AG04449 (cell line): ENCODE measurements around the gene PSMA5.
"Not testable (repeated sequence)": the region's sequence is repeated elsewhere in the genome, so short reads cannot be mapped to it uniquely, and the experiment has no call there.

Experiments used
- CTCF ChIA-PET: fragments of 350-600 bp; formaldehyde crosslinking; extraction: SDS; loops from one replicate; lab custom pipeline; 2021; ENCODE audit warnings: antibody characterized with exemption; lab: Yijun Ruan, JAX
- POLR2A ChIA-PET: fragments of 400-600, 350-600 bp; formaldehyde crosslinking; extraction: SDS; loops from one replicate; lab custom pipeline; 2020; ENCODE audit warnings: antibody characterized with exemption, inconsistent platforms; lab: Yijun Ruan, JAX
- DNase-seq: peaks from one replicate; pipeline ENCODE4 v3.0.0-alpha.2; 2010; ENCODE audit warnings: low read depth, low spot score
- H3K4me3 ChIP-seq: 2 replicates; pipeline ENCODE4 v1.5.1; 2011; ENCODE audit warnings: low read depth, mild to moderate bottlenecking, control low read depth, low read length
- TF ChIP-seq, protein P1 (sequence below): IDR thresholded peaks from one replicate; pipeline ENCODE4 v1.5.1; 2011; ENCODE audit warnings: mild to moderate bottlenecking, moderate library complexity, low read length, control low read depth, inconsistent platforms; ENCODE audit not compliant: insufficient read depth; ENCODE audit errors: missing control alignments

Gene PSMA5

DNA sequence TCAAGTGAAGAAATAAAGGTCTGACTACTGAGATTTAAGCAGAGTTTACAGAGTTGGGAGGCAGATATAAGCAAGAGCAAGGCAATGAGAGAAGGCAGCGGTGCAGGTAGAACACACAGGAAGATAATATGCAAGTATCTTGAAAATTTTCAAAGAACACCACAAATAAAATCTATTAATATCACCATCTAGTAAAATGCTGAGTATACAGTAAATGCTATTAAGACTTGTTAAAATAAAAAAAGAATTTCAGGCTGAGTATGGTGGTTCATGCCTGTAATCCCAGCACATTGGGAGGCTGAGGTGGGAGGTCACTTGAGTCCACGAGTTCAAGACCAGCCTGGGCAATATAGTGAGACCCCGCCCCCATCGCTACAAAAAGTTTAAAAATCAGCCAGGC is 48.5 kb downstream of the PSMA5 start:
- ChIA-PET POLR2A (no interaction called here), CTCF (interaction anchor here (0.7 to 3.1 kb wide), 3 partner anchors 23 to 155 kb away, joined by 3 to 19 read pairs (median 3); no protein-coding TSS in a partner anchor)
- H3K4me3 ChIP-seq = no peak overlapping the region
- no peak for DNase-seq
- TF ChIP-seq, protein P1, sequence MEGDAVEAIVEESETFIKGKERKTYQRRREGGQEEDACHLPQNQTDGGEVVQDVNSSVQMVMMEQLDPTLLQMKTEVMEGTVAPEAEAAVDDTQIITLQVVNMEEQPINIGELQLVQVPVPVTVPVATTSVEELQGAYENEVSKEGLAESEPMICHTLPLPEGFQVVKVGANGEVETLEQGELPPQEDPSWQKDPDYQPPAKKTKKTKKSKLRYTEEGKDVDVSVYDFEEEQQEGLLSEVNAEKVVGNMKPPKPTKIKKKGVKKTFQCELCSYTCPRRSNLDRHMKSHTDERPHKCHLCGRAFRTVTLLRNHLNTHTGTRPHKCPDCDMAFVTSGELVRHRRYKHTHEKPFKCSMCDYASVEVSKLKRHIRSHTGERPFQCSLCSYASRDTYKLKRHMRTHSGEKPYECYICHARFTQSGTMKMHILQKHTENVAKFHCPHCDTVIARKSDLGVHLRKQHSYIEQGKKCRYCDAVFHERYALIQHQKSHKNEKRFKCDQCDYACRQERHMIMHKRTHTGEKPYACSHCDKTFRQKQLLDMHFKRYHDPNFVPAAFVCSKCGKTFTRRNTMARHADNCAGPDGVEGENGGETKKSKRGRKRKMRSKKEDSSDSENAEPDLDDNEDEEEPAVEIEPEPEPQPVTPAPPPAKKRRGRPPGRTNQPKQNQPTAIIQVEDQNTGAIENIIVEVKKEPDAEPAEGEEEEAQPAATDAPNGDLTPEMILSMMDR = no peak

DNA sequence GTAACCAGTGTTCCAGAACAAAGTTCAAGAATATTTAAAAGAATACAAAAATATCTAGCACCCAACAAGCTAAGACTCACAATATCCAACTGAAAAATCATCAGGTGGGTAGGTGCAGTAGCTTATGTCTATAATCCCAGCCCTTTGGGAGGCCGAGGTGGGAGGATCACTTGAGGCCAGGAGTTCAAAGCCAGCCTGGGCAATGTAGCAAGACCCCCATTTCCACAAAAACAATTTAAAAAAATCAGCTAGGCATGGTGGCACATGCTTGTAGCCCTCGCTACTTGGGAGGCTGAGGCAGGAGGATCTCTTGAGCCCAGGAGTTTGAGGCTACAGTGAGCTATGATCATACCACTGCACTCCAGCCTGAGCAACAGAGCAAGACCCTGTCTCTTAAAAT is 52.6 kb downstream of the PSMA5 start:
- CTCF ChIA-PET = interaction anchor here (1.2 to 2.4 kb wide), 3 partner anchors 9 to 158 kb away, joined by 3 to 10 read pairs (median 8); partner anchors contain the start of gene SORT1
- DNase-seq, POLR2A ChIA-PET: not testable (repeated sequence)

DNA sequence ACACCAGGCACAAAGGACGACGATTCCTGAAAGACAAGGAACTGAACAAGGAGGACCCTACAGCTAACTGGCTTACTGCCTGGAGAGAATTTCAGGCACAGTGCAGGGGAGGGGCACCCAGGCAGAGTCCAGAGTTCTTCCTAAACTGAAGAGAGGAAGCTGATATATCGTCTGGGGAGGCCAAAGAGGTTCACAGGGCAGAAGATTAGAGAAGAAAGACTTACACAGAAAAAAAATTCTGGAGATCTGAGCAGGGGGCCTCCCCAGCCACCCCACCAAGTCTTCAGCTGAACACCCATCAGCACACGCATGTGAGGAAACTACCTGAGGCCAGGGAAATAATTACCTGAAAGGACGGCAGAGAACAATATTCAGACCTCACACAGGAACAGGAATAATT is 53.1 kb downstream of the PSMA5 start:
- ChIA-PET CTCF (interaction anchor here (2.2 to 2.4 kb wide), 2 partner anchors 9 to 25 kb away, joined by 8 to 10 read pairs; partner anchors contain the start of gene SORT1), POLR2A (no interaction called here)
- TF ChIP-seq, protein P1 = no peak
- DNase-seq = no peak
- no peak overlapping the region for H3K4me3 ChIP-seq

More for the DNA sequence above, 52.6 kb downstream of the PSMA5 start:
- not testable (repeated sequence) for H3K4me3 ChIP-seq

DNA sequence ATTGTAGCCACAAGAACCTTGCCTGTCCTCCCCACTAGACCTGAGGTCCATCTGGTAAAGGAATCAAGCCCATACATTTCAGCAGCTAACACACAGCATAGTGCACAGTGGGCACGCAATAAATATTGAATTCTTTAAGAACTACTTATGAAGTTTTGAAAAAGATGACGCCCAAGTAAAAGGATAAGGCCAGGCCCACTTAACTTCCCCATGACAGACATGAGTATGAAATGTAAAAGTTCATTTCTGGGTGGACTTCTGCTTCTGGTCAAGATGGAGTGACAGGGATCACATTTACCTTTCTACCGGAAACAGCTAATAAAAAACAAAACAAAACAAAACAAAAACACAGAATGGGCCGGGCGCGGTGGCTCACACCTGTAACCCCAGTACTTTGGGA is 54.0 kb downstream of the PSMA5 start:
- CTCF ChIA-PET = interaction anchor here (1.7 to 2.4 kb wide), 3 partner anchors 10 to 108 kb away, joined by 6 to 10 read pairs (median 8); partner anchors contain the start of gene SORT1
- no peak for DNase-seq
- no peak overlapping the region for H3K4me3 ChIP-seq
- TF ChIP-seq, protein P1 = no peak
- POLR2A ChIA-PET = interaction anchor here (0.6 kb wide), 1 partner anchor 271 kb away, joined by 5 read pairs; no protein-coding TSS in a partner anchor

DNA sequence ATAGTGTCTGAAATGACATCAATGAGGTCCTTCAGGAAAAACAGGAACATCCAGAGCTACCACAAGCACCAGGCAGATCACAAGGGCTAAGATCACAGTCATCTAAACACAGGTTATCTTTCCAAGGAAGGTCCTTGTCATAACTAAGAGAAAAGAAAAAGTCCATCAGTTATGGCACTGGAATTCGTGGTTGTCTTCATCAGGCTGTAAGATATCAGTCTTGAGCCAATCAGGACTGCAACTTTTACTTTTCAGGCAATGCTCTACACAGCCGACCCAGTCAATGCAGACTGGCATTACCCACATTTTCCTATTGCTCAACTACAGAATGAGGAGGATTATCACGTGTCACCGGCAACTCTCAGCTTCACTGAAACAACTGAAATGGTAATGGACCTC is 54.9 kb downstream of the PSMA5 start:
- peak overlapping the region; percentile 37 for H3K4me3 ChIP-seq
- DNase-seq = no peak
- TF ChIP-seq, protein P1 = no peak
- POLR2A ChIA-PET = interaction anchor here (1.0 to 2.4 kb wide), 4 partner anchors 8 to 131 kb away, joined by 4 to 13 read pairs (median 4); partner anchors contain the start of gene PSRC1
- CTCF ChIA-PET = interaction anchor here (1.0 to 2.4 kb wide), 7 partner anchors 20 to 161 kb away, joined by 3 to 10 read pairs (median 6); partner anchors contain the start of genes CYB561D1 and SORT1

DNA sequence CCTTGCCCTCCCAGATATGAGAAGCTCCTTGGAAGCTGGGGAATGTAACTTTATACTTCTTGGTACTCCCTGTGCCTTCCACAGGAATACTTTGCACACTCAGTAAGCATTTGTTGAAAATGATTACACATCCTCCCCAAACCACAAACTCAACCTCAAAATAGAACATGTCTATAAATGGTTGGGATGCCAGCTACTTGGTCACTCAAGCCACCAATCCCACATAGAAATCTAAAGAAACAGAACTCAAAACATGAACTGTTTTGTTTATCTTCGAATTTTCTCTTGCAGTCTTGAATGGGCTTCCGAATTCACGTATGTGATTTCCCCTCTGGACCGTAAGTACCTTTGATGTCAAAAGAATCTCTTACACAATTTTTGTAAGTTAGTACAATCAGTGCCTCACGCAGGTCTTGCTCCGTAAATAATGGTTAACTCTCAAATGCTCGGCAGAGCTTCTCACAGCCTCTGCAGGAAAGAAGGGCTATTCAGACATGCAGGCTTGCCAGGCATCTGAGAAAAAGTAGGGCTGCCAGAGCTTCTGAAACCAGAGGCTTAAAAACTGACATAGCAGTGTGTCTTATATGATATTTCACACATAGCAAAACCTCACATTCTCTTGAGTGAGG is 55.4 kb downstream of the PSMA5 start:
- ChIA-PET CTCF (interaction anchor here (1.0 to 1.9 kb wide), 9 partner anchors 8 to 161 kb away, joined by 3 to 8 read pairs (median 4); partner anchors contain the start of genes CYB561D1 and SORT1), POLR2A (interaction anchor here (1.0 to 2.4 kb wide), 5 partner anchors 9 to 130 kb away, joined by 4 to 13 read pairs (median 5); partner anchors contain the start of genes PSRC1 and SORT1)
- peak overlapping the region; percentile 37 for H3K4me3 ChIP-seq
- peak; percentile 94 for DNase-seq
- TF ChIP-seq, protein P1 = no peak
